Testis (tissue), 2 donors: ENCODE results near the gene WDR82.

Source experiments
- CTCF ChIP-seq, 3 experiments: fragments of 450-650 bp in 2 of 3; fragments of 200-600 bp in 1 of 3; sonication (generic) in 1 of 3; IDR thresholded peaks; one replicate each; pipeline ENCODE4 v1.5.1; 2016 to 2019; ENCODE audit warnings: antibody characterized with exemption in 3 of 3, mild to moderate bottlenecking in 2 of 3, moderate library complexity in 1 of 3
- POLR2A ChIP-seq: fragments of 450-650 bp; IDR thresholded peaks from one replicate; pipeline ENCODE4 v1.6.1; 2017; ENCODE audit warnings: antibody characterized with exemption, mild to moderate bottlenecking, moderate library complexity

DNA sequence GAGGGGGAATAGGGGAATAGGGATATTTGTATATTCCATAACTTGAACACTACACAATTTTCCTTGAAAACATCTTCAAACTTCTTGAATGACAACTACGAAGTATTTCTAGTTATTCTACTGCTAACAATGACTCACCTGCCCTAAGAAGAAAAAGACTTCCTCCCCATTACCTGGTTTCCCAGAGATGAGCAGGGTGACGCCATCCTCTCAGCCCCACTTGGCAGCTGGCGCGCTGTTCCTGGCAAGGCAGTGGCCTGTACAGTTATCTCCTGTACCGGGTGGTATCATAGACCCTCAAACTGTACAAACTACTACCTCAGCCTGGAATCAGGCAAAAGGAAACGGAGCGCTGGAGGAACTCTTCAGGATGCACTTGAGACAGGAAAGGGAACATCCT, 10.4 kb downstream of the WDR82 start:
- TF ChIP-seq POLR2A = no peak
- TF ChIP-seq CTCF (IDR thresholded peaks at IDR 0.05) = no peak
